Measurements from ENCODE around the gene KDM4B.

DNA sequence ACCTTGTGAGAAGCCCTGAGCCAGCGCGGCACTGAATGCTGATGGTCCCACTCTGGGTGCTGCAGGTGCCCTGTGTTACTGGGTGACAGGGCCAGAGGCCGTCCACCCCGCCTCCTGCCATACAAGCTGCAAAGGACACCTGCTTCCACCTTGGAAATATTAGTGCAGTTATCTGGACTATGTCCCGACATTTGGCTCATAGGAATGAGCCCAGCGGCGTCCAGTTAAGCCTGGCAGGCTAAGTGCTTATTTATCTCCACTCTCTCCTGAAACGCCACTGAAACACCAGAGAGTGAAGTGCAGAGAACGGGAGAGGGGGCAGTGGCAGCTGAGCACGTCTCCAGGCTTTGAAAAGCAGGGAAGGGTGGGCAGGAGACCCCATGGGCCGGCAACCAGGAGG, 145.8 kb downstream of the KDM4B start:
- TF ChIP-seq CTCF (IDR thresholded peaks at IDR 0.05) (no peak), POLR2AphosphoS5 (IDR thresholded peaks at IDR 0.05) (no peak)
